Measurements from ENCODE around the gene TMEM80. TPM values are rescaled to one million over a fixed set of nuclear protein-coding genes. Genes with fewer than 3 reads are reported as not detected.
"Not testable (repeated sequence)": the region's sequence is repeated elsewhere in the genome, so short reads cannot be mapped to it uniquely, and the experiment has no call there.

The TMEM80 gene
- total RNA-seq: 4.8 and 8.5 TPM in 2 replicates

- peak; percentile 98 to 99 for DNase-seq (ENCODE audit: low read depth in 2 of 2)
Measured at GRCh38 chr11:695538-696248, at the start of gene TMEM80. TSS of gene TMEM80 (plus strand) at chr11:695816. CDS start at chr11:695828, 12 bp downstream.

DNA sequence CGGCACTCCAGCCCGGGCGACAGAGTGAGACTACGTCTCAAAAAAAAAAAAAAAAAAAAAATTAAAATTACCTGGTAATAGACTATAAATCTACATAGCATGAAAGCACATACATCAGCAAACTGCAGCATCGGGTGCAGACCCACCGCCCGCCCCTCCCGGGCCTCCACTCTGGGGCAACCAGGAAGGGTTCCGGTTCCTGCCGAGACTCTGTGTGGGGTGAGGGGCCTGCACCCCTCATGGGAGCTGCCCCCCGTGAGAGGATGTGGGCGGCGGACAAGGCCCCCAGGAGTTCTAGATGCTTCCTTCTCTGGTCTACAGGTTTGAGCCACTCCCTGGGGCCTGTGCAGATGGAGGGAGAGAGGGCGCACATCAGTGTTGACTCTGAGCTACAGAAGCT lies 49.4 kb upstream of the TMEM80 start:
- no peak for DNase-seq (ENCODE audit: low read depth in 2 of 2)

DNA sequence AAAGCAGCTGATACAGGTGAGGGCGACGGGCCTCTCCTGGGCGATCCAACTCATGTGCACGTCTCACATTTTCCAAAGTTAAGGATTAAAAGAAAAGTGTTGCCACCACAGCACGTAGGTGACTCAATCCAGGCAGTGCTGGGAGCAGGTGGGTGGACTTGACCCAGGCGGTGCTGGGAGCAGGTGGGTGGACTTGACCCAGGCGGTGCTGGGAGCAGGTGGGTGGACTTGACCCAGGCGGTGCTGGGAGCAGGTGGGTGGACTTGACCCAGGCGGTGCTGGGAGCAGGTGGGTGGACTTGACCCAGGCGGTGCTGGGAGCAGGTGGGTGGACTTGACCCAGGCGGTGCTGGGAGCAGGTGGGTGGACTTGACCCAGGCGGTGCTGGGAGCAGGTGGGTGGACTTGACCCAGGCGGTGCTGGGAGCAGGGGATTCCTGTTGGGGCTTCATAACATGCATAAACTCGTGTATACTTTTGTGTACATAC lies 47.9 kb upstream of the TMEM80 start:
- DNase-seq (ENCODE audit: low read depth in 2 of 2): not testable (repeated sequence)

- DNase-seq (ENCODE audit: low read depth in 2 of 2): no peak
Measured at GRCh38 chr11:650482-650881, 45.1 kb upstream of the TMEM80 start.

DNA sequence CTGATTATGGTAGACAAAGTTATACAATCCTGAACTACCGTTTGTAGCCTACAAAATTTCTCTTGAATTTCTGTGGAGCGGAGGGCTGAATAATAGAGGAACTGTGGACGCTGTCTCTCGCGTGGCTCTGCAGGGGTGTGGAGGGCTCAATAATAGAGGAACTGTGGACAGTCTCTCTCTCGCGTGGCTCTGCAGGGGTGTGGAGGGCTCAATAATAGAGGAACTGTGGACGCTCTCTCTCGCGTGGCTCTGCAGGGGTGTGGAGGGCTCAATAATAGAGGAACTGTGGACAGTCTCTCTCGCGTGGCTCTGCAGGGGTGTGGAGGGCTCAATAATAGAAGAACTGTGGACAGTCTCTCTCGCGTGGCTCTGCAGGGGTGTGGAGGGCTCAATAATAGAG lies 42.5 kb upstream of the TMEM80 start:
- DNase-seq (ENCODE audit: low read depth in 2 of 2): not testable (repeated sequence)

GRCh38 chr11:653837-654236 lies 41.8 kb upstream of the TMEM80 start:
- DNase-seq (ENCODE audit: low read depth in 2 of 2): no peak

DNA sequence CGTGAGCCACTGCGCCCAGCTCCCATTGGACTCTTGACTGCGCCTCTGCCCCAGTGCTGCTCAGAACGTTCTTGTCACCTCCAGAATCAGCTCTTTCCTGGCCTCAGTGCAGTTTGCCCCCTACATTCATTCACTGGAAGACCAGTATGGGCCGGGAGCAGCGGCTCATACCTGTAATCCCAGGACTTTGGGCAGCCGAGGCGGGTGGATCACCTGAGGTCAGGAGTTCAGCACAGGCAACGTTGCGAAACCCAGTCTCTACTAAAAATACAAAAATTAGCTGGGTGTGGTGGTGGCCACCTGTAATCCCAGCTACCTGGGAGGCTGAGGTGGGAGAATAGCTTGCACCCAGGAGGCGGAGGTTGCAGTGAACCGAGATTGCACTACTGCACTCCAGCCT lies 41.2 kb upstream of the TMEM80 start:
- DNase-seq (ENCODE audit: low read depth in 2 of 2): not testable (repeated sequence)

DNA sequence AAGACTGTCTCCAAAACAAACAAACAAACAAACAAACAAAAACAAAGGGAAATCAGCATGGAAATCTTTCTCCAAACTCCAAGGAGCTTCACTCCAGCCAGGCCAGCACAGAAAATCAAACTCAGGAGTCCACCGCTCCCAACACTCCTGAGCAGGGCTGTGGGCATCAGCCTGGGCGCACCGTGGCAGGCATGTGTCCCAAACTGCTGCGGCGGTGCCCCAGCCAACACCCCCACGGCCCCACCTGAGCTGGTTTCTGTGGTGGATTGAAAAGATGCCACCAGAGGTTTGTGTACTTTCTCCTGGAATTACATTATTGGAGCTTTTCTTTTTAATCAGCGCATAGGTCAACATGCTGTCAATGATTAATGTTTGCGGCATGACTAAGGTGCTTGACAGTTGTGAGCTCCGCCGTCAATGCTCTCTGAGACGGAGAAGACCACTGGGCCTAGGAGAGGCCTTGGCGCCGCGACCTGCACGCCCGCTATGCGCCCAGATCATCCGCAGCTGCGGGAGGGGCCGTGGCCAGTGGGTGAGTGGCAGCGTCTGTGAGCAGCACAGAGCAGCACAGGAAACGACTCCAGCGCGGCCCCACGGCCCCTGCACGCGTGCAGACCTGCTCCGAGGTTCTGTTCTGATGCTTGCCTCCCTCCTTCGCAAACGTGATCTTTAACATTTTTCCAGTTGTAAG lies 40.4 kb upstream of the TMEM80 start:
- DNase-seq (ENCODE audit: low read depth in 2 of 2): no peak

DNA sequence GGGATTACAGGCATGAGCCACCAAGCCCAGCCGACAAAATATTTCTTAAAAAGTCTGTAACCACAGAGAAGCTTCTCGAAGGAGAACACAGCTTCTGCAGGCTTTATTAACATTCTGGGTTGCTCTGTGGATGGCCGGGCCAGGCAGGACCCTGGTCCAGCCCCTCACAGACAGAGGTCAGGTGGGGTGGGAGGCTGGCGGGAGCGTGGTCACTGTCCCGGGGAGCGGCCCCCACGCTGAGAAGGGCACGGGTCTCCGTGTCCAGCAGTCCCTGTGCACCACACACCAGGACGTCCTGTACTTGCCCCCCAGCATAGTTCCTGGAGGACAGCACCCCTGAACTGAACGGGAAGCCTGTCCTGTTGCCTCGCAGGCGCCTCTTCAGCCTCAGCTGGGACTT lies 39.2 kb upstream of the TMEM80 start:
- DNase-seq (ENCODE audit: low read depth in 2 of 2): no peak

DNA sequence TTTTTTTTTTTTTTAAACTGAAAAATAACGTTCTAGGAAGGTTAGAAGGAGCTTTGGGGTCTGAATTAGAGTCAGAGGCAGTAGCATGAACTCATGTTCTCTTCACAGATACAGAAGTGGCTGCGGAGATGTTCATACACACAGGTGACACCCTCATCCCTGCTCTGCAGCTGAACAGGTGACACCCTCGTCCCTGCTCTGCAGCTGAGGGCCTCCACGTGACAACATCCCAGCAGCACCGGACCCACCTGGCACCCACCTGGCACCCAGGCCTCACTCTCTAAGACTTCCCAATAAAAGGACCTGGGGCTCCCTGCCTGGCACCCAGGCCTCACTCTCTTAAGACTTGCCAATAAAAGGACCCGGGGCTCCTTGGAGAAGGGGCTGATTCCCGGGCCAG lies 38.8 kb upstream of the TMEM80 start:
- DNase-seq (ENCODE audit: low read depth in 2 of 2): no peak

DNA sequence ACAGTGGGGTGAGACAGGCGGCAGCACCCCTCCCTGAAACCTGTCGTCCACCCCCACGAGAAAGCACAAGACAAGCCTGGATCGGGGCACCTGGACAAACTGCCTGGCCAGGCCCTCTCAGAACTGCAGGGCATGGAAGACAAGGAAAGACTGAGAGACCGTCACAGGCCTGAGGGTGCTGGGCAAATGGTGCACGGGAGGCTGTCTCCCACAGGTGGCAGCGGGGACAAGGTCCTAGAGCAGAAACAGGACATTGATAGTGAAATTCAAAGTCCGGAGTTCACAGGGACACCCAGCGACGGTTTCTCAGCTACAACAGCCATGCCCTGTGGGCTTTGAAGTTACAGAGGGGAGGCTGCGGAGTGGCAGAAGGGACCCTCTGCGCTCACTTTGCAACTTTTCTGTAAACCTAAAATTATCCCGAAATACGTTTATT lies 37.9 kb upstream of the TMEM80 start:
- DNase-seq (ENCODE audit: low read depth in 2 of 2): no peak

DNA sequence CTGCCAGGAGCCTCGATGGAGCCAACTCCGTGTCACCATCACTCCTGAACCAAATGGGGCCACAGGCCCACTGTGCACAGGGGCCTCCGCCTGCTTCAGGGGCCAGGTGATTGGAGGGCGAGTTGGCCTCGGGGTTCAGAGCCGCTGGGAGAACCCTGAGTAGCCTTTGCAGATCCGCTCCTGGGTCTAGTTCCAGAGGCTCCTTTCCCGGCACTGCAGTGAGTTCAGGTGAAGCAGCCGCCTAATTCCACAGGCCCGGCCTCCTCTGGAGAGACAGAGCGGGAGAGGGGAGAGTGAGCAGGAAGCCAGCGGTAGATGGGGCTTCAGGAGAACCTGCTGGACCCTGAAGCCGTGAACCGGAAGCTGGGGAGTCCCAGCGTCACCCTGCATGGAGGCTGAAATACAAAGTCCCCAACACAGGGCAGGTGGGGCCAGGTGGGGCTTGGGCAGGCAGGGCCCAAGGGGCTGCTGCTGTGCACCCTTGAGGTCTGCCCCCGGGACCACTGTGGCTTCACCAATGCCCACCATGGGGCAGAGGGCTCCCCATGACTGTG lies 36.0 kb upstream of the TMEM80 start:
- no peak for DNase-seq (ENCODE audit: low read depth in 2 of 2)

GRCh38 chr11:660281-660680 lies 35.3 kb upstream of the TMEM80 start:
- DNase-seq (ENCODE audit: low read depth in 2 of 2): no peak

DNA sequence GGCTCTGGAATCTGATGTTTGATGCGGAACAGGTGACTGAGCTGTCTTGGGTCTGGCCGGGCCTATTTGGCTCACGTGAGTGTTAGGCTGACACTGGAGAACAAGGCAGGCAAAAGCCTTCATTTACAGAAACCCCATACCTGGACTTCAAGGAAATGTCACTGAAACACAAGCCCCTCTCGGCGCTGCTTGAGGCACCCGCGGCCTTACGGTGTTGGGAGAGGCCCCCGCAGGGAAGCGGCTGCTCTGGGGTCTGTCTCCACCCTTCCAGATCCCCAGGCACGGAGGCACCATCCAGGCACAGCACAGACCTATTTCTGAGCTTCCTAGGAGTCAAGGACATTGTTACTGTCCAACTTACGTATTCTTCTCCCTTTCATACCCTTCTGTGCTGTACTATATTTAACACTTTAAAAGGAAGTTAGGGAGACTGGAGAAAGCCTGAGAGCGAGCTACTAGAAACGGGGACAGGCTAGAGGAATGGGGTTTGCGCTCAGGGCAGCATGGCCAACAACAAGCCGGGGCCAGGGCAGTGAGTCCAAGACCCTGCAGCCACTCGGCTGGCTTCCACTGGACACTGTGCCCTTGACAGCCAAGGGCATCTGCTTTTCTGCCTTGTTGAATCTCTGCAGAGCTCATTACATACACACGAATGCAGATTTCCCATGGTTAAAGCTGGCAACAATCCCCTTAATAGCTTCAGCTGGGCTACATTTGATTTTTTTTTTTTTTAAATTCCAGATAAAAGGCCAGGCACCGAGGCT lies 34.8 kb upstream of the TMEM80 start:
- no peak for DNase-seq (ENCODE audit: low read depth in 2 of 2)

- DNase-seq (ENCODE audit: low read depth in 2 of 2): peak; percentile 64 to 77
Measured at GRCh38 chr11:662689-663274, 32.8 kb upstream of the TMEM80 start.

DNA sequence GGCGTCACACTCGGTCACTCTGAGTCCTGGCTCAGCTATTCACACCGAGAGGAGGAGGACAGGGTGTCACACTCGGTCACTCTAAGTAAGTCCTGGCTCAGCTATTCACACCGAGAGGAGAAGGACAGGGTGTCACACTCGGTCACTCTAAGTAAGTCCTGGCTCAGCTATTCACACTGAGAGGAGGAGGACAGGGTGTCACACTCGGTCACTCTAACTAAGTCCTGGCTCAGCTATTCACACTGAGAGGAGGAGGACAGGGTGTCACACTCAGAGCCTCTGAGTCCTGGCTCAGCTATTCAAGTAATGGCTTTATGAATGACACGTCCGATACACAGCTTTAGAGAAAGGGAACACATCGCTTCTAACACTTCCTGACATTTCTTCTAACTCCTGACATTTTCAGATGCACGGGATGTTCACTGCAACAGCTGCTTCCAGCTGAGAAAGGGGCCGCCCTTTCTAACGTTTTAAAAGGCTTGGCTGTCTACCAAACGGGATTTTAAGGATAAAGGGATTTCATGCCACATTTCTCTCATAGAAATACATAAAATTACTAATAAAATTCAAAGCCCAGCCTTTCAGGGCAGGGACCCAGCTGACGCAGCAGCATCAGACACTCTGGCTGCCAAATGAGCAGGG lies 30.4 kb upstream of the TMEM80 start:
- no peak for DNase-seq (ENCODE audit: low read depth in 2 of 2)

- no peak for DNase-seq (ENCODE audit: low read depth in 2 of 2)
Measured at GRCh38 chr11:665704-666281, 29.8 kb upstream of the TMEM80 start.

- DNase-seq (ENCODE audit: low read depth in 2 of 2): no peak
Measured at GRCh38 chr11:673866-674265, 21.8 kb upstream of the TMEM80 start.

DNA sequence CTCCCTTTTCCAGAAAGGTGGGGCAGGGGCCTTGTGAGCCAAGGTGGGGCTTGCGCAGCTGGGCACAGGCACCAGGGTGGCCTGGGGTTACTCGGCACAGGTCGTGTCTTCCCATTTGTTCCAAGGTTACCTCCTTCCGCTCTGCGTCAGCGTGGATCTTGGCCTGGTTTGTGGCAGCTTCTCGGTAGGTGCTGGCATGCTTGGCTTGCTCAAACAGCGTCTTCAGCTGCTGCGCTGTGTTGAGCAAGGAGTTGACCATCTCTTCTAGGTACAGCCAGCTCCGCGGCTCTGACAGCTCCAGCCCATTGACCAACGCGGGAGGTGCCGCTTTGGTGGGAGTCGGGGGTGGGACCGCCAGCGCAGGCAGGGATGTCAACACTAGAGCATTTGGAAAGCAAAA lies 21.2 kb upstream of the TMEM80 start:
- DNase-seq (ENCODE audit: low read depth in 2 of 2): no peak

DNA sequence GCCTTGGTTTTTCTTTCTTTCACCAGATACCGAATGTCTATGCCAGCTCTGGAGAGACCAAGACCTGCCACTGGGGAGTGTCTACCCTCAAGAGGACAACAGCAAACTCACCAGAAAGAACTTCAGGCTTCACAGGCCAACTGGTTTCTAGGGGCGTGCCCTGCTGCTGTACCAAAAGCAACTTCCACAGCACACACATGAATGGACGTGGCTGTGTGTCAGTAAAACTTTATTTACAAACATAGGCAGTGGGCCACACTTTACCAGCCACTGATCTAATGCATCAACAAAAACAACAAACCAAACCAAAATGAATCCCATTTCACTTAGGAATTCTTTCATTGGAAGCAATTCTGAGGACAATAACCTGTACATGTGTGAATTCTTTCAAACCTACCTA lies 17.3 kb upstream of the TMEM80 start:
- DNase-seq (ENCODE audit: low read depth in 2 of 2): no peak
